HG03565 (cell line): ENCODE data around the gene DNMBP.
"Not testable (repeated sequence)": the region's sequence is repeated elsewhere in the genome, so short reads cannot be mapped to it uniquely, and the experiment has no call there.

Source experiments
- ATAC-seq: cut with Tn5 transposase; IDR thresholded peaks from one replicate; pipeline ENCODE4 v1.9.1; 2021; ENCODE audit warnings: mild to moderate bottlenecking, moderate library complexity; ENCODE audit not compliant: unreplicated experiment

Gene DNMBP

DNA sequence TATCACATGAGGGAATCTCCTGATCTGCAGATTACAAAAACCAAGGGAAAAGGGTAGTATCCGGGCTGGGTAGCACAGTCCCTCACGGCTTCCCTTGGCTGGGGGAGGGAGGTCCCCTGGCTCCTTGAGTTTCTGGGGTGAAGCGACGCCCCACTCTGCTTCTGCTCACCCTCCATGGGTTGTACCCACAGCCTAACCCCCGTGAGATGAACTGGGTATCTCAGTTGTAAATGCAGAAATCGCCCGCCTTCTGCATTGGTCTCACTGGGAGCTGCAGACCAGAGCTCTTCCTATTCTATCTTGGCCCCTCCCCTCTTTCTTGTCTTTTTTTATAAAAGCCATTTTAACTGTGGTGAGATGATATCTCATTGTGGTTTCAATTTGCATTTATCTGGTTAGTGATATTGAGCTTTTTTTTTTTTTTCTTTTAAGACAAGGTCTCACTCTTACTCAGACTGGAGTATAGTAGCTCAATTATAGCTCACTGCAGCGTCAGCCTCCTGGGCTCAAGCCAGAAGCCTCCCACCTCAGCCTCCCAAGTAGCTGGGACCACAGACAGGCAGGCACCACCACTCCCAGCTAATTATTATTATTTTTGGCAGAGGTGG lies 139.5 kb downstream of the DNMBP start:
- no peak for ATAC-seq

DNA sequence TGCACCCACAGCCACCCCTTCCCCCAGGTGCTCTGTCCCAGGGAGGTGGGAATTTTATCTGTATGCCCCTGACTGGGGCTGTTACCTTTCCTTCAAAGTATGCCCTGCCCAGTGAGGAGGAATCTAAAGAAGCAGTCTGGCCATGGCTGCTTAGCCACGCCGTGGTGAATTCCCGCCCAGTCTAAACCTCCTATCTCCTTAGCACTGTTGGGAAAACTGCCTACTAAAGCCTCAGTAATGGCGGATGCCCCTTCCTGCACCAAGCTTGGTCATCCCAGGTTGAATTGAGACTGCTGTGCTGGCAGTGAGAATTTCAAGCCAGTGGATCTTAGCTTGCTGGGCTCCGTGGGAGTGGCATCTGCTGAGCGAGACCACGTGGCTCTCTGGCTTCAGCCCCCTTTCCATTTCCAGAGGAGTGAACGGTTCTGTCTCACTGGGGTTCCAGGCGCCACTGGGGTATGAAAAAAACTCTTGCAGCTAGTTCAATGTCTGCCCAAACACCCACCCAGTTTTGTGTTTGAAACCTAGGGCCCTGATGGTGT lies 140.1 kb downstream of the DNMBP start:
- no peak for ATAC-seq

- ATAC-seq = not testable (repeated sequence)
These were observed 142.5 kb downstream of the DNMBP start for GRCh38 chr10:99867250-99867649.

DNA sequence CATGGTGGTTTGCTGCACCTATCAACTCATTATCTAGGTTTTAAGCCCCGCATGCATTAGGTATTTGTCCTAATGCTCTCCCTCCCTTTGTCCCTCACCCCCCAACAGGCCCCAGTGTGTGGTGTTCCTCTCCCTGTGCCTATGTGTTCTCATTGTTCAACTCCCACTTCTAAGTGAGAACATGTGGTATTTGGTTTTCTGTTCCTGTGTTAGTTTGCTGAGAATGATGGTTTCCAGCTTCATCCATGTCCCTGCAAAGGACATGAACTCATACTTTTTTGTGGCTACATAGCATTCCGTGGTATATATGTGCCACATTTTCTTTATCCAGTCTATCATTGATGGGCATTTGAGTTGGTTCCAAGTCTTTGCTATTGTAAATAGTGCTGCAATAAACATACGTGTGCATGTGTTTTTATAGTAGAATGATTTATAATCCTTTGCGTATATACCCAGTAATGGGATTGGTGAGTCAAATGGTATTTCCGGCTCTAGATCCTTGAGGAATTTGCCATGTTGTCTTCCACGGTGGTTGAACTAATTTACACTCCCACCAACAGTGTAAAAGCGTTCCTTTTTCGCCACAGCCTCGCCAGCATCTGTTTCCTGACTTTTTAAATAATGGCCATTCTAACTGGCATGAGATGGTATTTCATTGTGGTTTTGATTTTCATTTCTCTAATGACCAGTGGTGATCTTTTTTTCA lies 146.1 kb downstream of the DNMBP start:
- not testable (repeated sequence) for ATAC-seq

DNA sequence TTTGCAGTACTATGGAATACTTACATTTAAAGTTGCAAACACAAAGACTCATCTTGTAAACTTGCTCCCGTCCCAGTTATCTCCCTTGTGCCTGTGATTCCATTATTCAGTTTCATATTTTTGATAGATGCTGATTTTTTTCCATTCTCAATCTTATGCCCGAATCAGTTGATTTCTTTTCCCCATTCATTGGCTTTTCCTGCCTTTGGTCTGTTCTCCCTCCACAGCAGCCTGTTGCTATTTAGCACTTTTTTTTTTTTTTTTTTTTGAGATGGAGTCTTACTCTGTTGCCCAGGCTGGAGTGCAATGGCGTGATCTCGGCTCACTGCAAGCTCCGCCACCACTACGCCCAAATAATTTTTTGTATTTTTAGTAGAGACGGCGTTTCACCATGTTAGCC lies 149.3 kb downstream of the DNMBP start:
- no peak for ATAC-seq

DNA sequence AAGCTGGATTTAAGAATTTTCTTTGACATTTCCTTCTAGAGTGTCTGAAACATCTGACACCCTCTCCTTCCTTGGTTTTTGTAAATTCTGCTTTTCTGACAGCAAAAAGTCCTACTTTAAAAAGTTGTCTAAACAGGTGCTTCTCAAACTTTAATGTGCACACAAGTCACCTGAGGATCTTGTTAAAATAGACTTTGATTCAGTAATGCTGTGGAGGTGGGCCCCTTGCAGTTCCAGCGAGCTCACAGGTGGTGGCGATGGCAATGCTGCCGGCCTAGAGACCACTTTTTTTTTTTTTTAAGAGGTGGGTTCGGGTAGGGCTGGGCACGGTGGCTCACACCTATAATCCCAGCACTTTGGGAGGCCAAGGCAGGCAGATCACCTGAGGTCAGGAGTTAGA lies 150.2 kb downstream of the DNMBP start:
- no peak for ATAC-seq

GRCh38 chr10:99858849-99859248 lies 150.9 kb downstream of the DNMBP start:
- ATAC-seq = no peak

GRCh38 chr10:99855479-99856071 lies 154.2 kb downstream of the DNMBP start:
- ATAC-seq = no peak

- no peak for ATAC-seq
These were observed 154.9 kb downstream of the DNMBP start for GRCh38 chr10:99854860-99855259.

DNA sequence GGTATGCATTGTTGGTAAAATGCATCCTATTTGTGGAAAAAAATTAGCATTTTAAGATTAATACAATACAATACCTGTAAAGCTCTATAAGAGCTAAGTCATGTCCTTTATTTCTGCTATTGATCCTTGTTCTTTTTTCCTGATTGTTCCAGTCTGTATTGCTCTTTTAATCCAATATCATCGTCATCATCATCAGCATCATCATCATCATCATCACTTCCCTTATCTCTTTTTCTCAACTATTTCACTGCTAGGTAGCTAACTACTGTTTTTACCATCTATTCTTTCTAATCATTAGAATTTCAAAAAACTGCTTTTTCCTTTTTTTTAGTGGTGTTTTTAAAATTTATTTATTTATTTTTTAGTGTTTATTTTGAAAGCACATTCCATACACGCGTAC lies 156.1 kb downstream of the DNMBP start:
- ATAC-seq = no peak

DNA sequence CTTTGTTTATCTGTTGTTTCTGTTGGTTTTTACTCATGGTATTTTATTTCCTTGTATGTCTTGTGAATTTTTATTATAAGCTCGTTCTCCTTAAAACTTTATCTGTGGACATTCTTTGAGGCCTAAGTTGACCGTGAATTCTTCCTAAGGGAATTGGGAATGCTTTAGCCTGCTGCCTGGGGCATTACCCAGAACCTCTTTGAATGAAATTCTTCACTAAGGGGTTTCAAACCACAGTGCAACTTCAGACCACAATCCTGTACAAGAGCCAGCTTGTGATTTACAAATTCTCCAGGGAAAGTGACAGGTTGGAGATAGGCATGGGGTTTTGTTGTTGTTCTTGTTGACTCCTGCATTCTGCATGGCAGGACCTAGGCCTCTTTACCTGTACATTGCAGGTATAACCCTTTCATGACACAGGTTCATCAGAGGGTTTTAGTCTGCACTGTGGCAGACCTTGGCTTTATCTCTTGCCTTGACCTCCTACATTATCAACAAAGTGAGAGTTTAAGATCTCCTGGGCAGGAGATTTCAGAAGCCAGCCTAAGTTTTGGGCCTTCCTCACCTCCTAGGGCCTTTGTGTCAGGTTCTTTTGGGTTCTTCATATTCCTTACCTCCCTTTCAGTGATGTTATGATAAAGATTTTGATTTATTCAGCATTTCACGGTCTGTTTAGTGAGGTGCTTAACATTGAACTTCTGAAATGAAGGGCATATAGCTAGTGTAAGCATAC lies 157.1 kb downstream of the DNMBP start:
- no peak for ATAC-seq

GRCh38 chr10:99851825-99852224 lies 157.9 kb downstream of the DNMBP start:
- no peak for ATAC-seq

- no peak for ATAC-seq
These were observed 158.9 kb downstream of the DNMBP start for GRCh38 chr10:99850767-99851340.

- no peak for ATAC-seq
These were observed 159.6 kb downstream of the DNMBP start for GRCh38 chr10:99850021-99850766.

DNA sequence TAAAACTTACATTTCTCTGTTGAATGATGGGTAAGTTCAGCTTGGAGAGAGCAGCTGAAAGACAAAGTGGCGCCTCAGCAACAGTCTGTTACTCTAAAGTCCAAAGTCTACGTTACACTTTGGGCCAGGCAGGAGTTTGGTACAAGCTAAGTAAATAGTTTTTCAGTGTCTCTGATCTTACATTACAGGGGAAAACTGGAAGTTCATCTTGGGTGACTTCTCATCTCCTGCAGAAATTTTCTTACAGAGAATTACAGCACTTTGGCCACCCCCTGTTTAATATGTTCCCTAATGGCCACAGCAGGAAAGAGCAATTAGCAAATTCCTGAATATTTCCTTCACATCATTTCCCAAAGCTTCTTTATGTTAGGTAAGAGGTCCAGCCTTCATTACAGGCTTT lies 160.2 kb downstream of the DNMBP start:
- ATAC-seq = no peak

DNA sequence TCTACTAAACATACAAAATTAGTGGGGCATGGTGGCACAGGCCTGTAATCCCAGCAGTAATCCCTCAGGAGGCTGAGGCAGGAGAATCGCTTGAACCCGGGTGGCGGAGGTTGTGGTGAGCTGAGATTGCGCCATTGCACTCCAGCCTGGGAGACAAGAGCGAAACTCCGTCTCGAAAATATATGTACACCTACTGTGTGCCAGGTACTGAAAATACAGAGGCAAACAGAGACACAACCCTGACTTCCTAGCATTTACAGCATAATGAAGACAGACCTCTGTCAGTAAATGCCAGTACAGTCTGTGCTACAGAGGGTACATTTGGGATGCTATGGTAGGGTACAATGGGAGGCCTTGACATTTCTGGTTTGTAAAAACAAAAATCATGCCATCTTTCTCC lies 160.7 kb downstream of the DNMBP start:
- ATAC-seq = no peak

GRCh38 chr10:99845837-99846382 lies 163.8 kb downstream of the DNMBP start:
- ATAC-seq = peak; percentile 76

- ATAC-seq = no peak
These were observed 165.3 kb downstream of the DNMBP start for GRCh38 chr10:99844433-99844955.

DNA sequence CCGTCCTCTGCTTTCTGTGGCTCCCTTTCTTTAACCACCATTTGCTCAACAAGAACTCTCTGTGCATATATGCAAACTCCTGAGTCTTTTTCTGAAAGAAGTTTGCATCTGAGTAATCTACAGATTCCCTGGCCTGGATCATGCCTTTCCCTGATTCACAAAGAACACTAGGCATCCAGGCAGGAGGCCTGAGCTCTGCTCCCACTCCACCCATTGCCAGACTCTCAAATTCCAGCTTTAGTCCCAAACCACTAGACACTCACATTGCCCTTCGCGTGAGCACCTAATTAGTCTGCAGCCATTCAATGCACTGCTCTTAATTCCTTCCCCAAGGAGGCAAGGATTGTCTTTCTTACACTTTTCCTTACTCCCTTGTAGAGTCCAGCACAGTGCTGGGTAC lies 166.4 kb downstream of the DNMBP start:
- no peak for ATAC-seq

DNA sequence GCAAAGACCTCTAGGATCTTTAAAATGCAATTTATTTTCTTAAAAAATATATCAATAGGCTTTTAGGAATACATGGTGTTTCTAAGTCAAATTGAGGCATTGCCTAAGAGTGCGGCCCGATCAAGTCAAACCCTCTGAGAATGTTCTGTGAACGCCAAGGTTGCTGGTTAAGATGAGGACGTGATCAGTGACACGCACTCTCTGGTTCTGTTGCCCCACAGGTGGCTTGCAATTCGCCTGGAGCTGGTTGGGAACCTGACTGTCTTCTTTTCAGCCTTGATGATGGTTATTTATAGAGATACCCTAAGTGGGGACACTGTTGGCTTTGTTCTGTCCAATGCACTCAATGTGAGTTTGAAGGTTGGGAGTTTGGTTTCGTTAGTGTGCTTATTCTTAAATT lies 168.0 kb downstream of the DNMBP start:
- no peak for ATAC-seq
